Neural cell (in vitro differentiated cells): ENCODE results near the gene RIOK1.

Experiments
- CTCF ChIP-seq: fragments of 450-650 bp; IDR thresholded peaks from 2 replicates; pipeline ENCODE4 v1.5.1; 2014; ENCODE audit warnings: antibody characterized with exemption, mild to moderate bottlenecking, moderate library complexity; ENCODE audit not compliant: poor library complexity, severe bottlenecking
- POLR2AphosphoS5 ChIP-seq: IDR thresholded peaks from 2 replicates; pipeline ENCODE4 v1.6.1; 2012
- SMC3 ChIP-seq: fragments of 450-650 bp; conservative IDR thresholded peaks from 2 replicates; pipeline ENCODE4 v1.6.1; 2014; ENCODE audit warnings: antibody characterized with exemption, mild to moderate bottlenecking, moderate library complexity; ENCODE audit not compliant: poor library complexity

DNA sequence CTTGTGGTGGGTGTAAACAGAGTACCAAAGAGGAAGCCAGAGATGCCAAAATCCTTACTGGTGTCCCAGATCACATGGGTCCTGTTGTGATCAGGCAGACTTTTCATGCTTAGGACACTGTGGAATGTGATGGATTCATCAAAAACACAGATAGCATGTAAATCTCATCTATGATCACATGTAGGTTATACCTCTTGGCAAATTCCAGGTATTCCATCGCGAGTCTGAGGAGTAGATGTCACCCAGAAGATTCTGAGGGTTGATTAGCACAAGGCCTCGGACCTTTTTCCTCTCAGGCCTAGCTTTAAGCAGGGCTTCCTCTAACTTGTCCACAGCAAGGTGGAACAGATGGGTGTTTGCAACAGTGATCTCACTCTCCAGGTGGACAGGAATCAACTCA lies 48.3 kb upstream of the RIOK1 start:
- no peak for TF ChIP-seq CTCF
- no peak for TF ChIP-seq POLR2AphosphoS5
- TF ChIP-seq SMC3, result no peak
